NCI-H146 treated with DMSO at 0.1 percent for 48 hours (cell line): Measurements from ENCODE around the gene AHDC1.
"Not testable (repeated sequence)": the region's sequence is repeated elsewhere in the genome, so short reads cannot be mapped to it uniquely, and the experiment has no call there.

Experiments used
- DNase-seq: peaks from one replicate; lab custom pipeline; 2025; ENCODE audit not compliant: unreplicated experiment; lab: John Stamatoyannopoulos, UW

AHDC1 gene

DNA sequence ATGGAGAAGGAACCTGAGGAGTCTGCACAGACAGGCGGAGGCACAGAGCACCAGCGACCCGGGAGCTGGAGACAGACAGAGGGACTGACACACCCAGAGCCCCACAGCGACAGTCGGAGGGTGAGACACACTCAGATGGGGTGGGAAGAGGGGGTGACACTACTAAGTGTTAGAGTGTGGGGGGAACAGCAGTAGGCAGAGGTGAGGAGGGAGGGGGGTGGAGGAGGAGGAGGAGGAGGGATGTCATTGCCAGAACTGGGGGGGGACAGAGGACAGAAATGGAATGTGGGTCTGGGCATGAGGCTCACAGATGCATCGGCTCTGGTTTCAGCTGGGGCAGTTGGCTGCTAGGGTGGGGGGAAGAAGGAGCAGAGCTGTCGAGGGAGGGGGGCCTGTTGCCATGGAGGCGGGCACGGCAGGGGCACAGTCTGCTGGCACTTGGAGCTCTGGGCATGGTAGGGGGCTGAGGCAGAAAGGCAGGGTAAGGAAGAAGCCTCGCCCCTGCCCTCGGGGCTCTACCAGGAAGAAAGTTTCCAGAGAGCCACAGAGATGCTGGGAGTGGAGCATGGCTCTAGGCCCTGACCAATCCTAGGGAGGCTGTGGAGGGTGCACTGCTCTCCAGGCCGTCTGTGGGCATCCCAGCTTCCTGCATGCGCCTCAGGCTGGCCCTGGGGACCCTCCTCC lies 37.3 kb downstream of the AHDC1 start:
- no peak for DNase-seq

DNA sequence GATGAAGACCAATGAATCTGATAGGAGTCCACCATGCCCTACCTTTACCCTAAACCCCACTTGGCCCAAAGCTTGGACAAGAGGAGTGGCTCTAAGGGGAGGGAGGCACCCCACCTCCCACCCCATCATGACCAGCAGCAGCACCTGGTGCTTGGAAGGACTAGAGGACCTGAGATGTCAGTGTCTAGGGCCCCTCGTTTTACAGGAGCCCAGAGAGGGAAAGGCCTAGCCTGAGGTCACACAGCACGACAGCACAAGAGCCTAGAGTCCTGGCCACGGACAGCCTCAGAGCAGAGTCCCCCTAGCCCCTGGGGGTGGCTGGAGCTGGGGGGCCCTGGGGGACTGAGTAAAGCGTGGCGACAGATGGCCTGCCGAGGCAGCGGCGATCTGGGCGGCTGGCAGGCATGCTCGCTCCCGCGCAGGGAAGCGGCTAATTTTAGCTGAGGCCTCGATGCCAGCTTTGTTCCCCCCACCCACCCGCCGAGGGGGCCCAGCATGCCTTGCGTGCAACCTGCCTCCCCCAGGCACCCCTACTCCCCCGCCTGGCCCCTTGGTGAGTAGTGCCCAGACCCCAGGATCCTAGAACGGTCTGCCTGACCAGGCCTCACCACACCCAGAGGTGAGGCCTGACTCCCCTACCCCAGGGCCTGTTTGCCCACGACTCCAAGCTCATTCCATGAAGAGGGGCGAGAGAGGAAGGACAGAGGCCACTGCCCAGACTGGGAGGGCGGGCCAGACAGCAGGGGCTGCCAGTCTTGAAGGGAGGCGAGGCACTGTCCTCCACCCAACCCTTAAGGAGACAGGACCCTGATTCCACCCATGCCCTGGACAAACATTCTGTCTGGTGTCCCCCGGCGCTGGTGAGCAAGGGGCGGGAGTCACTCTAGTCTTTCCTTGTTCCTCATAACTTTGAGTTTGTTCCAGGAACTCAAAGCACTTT lies 39.0 kb downstream of the AHDC1 start:
- no peak for DNase-seq

DNA sequence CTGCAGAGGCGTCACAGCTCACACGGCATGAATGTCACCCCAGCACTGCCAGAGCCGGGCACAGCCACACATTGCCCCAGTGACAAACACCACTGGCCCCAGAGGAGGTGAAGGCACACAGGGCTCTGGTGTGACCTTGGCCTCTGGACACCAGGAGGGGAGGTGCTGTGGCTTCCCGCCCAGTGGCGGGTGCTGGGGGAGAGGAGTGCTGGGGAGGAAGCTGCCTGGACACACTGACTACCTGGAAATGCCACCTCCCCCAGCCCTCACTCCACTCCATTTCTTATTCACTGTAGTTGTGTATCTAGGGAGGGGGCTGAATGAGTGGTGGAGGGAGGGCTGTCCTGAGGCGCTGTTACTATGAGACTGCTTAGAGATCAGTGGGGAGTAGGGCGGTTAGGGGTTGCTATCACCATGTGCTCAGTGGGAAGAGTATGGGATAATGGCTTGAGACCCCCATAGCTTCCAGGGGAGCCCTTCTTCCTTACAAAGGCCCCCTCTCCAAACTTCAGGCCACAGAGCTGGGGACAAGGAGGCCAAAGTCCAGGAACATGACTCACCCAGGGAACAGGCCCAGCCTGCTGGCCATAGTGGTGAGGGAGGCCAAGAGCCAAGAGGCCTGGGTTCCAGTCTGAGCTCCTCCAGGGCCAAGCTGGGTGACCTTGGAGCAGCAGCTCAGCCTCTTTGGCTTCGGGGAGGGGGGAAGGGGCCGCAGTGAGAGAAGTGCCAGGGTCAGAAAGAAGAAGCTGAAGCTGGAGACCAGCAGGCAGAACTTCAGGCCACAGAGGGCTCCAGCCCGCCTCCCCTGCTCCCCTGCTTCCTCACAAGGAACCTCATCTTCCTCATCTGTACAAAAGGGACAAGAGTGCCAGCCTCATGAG lies 40.1 kb downstream of the AHDC1 start:
- DNase-seq, result no peak

DNA sequence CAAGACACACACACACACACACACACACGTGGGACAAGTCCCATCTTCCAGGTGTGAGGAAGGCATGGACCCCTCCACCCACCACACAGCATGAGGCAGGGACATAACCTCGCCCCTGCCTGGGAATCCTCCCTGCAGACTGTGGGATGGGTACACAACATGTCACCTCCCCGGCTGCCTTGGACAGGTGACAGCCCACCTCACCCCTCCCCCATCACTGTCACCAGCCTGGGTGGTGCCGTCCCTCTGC lies 40.7 kb downstream of the AHDC1 start:
- no peak for DNase-seq

DNA sequence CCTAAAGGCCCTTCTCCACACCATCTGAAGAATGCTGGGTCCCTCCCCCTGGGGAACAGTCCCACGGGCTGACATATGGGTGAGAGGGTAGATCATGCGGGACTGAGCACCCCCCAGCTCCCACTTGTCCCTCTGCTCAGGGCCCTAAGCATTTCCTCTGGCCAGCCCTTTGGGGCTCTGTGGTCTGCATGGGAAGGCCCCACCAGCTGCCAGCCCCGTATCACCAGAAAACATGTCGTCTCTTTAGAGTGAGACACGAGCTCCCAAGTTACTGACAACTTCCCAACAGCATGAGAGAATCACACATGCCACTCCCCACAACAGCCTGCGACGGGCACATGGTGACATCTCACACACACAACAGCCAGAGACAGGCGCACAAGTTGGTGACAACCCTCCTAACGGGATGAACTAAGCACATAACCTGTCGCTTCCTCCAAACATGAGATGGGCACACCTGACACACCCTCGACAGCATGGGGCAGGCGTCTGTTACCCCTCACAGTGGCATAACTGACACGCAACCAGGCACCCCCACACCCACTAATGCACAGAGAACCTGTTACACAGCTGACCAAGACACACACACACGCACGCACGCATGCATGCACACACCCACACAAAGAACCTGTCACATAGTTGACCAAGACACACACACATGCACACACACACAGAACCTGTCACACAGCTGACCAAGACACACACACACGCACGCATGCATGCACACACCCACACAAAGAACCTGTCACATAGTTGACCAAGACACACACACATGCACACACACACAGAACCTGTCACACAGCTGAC lies 41.2 kb downstream of the AHDC1 start:
- DNase-seq, result no peak

DNA sequence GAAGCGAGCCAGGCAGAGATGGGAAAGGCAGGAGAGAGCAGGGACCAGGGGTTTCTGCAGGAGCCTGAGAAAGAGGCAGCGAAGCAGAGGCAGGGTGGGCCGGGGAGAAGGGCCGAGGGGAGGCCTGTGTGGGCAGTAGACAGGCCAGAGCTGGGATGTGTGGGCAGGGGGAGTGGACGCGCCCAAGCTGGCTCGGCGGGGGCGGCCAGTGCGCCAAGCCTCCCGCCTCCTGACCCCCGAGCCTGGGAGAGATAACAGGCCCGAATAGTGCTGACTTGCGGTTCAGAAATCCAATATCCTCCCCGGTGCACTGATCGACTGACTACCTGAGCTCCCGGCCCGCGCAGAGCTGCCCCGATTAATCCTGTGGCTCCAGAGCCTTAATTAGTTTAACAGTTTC lies 41.9 kb downstream of the AHDC1 start:
- no peak for DNase-seq

DNA sequence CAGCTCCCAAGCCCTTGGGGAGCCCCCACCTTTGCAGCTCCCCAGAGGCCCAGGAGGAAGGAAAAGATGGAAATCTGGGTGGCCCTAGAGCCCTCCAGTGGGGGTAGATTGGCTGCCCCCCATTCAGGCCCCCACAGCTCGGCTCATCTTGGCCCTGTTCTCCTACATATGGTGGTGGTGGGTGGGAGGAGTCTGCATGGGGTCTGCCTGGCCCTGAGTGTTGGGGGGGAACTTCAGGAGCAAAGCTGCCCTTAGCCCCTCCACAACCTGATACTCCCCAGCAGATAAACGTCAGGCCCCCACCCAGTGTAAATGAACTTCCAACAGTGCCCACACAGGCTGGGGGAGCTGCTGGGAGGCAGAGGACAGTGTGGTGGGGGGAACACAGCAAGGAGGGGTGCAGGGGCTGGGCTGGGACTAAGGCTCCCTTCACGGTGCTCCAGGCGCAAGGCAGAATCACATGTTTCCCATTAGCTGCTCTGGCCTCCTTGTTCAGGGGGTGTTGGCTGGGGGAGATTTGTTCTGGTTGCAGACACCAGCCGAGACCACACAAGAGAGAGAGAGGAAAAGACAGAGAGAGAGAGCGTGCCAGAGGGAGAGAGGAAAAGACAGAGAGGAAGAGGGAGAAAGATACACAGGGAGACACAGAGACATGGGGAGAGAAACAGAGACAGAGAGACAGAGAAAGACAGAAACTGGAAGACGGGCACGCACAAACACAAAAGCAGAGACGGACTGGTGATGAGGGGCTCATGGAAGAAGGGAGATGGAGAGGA lies 42.6 kb downstream of the AHDC1 start:
- no peak for DNase-seq

DNA sequence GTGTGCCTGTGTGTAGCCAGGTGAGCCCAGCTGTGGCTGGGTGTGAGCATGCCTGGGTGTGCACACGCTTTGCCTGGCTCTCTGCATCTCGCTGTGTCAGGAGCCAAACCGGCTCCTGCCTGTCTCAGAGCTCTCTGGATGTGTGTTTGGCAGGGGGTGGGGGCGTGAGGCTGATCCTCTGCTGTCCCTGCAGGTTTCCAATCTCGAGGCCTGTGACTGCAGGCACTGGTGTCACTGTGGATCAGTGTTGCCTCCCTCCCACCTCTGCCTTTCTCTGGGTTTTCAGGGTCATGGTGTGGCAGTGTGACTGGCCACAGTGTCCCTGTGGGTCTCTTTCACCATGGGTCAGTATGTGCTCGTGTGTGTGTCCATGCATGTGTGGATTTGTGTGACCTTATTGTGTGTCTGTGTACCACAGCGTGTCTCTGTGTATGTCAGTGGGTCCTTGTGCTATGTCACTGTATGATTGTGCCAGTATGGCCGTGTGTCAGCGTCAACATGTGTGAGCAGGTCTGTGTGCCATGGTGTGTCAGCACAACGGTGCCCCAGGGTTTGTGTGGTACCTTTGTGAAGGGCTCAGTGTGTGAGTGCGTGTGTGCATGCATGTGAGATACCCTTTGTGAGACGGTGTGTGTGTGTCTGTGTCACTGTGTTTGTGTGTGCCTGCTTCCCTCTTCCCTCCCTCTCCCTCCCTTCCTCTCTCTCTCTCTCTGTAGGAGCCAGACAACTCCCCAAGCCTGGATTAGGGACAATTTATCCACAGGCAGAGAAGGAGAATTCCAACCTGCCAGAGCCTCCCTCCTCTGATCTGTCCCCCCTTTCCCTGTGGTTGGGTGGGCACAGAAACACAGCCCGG lies 43.4 kb downstream of the AHDC1 start:
- no peak for DNase-seq

DNA sequence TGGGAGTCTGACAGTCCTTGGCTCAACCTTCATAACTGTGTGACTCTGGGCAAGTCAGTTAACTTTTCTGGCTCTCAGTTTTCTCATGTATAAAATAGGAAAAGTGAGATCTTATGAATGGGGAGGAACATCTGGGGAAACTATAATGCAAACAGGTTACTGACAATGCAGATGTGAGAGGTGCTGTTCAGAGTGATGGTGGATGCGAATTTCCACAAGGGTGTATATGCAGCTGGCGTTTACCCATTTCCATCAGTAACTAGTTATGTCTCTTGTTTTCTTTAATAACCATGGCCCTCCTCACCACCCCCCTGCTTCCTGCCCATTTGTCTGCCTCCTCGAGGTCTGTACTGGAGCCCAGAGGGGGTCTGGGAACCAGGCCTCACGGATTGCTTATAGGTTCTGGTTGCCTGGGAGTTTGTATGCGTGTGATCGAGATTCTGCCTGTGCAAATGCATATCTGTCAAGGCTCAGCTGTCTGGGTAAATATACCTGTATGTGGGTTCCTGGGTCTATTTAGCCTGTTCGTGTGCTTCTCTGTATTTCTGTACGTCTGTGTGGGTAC lies 44.4 kb downstream of the AHDC1 start:
- no peak for DNase-seq

DNA sequence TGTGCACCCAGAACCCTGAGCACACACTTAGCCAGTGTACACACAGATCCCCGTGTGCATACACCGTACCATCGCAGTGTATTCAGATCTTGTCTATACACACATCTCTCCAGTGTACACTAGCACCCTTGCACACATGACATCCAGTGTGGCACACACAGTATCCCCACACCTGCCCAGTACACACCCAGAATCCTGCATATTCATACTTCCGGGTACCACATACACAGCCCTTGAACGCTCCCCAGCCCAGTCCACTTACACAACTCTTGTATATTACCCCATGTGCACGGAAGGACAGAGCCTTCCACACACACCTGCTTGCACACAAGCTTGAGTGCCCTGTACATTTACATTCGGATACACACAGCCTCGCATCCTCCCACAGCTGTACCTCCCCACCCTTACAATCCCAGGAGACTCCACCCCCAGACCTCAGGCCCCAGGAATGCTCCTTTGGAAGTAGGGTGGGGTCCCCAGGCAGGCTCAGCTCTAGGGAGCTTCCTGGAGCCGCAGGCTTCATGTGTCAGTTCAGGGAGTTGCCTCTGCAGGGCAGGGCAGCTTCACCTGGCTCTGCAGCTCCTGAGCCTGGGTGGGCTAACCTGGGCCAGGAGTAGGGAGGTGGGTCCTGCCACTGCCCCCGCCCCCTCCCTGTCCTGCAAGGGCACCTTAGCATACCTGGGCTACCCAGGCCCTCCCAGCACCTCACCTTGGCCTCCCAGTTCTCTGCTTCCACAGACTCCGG lies 46.2 kb downstream of the AHDC1 start:
- no peak for DNase-seq

DNA sequence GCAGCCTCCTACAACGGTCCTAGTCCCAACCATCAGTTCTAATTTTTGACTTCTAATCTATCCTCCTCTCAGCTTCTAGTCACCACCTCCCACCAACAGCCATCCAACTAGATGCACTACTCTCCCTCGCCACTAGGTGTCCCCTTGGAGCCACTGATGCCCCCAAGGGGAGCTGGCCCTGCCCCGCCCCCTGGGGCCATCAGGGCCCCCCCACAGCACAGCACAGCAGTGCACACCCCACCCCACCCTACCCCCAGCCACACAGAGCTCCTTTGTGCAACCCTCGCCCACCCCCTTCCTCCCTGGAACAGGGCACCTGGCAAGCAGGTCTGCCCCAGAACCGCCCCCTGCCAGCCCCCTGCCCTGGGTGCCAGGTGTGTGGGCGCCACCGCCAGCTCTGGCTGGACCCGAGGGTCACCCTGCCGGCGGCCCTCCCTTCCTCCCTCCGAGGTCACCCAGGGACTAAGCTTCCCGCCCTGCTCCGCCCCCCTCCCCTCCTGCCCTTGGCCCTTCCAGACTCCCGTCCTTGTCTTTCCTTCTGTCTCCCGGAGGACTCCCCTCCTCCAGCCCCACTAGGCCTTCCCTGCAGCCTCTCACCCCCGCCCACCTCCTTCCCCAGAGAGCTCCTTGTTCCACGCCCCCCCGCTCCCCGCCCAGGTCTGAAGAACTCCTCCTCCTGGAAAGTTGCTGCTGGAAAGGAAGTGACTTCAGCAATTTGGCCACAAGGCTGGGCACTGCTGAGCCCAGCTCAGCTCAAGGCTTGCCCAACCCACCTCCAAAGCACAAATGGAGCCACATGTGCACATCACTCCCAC lies 47.0 kb downstream of the AHDC1 start:
- DNase-seq, result no peak

DNA sequence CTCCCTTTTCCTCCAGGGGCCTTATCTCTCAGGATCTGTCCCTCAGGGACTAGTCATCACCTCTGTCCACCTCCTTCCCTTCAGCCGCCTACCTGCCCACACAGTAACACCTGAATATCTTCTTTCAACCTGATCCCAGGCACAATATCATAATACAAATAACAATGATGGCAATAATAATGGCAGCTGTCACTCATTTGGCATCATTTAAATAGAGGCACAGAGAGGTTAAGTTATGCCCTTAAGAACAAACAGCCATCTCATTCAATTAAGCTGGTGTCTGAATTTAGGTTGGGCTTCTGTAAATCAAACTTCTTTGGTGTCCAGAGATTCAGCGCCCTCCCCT lies 47.5 kb downstream of the AHDC1 start:
- no peak for DNase-seq

DNA sequence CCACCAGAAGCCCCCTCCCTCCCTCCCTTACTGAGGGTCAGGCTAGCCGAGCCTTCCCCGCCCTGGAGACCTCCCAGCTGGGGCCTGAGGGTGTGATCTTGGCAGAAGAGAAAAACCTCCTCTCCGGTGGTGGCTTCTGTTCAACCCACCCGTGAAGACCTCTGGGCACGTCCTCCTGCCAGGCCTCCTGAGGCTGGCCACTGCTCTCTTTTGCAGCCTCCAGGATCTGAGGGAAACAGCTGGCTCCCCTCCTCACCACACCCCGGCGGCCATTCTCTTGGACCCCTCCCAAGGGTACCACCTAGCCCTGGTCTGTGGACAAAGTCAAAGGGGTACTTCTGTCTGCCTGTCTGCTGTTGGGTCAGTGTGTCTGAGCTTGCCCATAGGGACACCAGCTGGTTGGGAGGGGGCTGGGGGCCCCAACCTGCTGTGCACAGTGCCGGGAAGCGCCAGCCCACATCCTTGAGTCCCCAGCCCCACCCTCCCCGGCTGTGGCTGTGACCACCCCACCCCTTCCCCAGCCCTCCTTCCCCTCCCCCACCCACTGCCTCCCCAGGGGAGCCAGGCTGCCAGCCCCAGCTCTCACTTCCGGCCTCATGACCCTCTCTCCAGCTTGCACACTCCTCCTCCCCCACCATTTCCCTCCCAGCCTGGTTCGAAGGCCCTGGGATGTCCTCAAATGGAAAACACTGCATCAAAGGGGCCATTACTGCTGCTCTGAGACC lies 48.1 kb downstream of the AHDC1 start:
- no peak for DNase-seq

DNA sequence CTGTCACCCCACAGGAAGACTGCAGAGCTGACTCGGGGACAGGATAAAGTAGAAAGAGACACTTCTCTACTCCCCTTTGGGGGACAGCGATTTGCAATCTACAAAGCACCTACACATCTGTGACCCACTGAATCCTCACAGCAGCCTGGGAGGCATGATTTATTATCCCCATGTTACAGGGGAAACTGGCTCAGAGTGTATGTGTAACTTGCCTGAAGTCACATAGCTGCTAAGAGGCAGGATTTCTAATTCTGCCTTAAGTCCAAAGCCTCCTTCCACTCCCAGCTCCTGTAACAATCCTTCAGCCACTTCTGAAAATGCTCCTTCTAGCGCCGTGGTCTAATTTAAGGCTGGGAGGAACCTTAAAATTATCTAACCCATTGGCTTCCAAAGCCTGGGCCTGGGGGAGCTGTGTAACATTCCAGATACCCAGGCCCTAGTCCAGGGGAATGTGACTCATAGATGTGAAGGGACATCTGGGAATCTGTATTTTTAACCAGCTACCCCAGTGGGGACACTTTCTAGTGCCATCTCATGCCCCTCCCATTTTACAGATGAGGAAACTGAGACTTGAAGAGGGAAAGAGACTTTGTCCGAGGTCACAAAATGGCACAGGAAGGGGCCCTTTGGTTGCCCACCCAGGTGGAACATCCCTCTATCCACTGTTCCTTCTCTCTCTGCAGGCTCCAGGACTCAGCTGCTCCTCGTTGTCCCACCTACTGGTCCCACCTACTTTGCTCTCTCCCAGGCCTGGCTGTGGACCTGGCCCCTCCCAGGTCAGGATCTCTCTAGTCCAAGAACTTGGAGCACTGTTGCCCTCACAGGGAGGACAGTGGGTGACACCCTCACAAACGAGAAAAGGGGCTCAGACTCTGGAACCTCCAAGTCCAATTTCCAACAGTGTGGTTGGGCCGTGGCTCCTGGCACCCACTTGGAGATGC lies 48.9 kb downstream of the AHDC1 start:
- no peak for DNase-seq

DNA sequence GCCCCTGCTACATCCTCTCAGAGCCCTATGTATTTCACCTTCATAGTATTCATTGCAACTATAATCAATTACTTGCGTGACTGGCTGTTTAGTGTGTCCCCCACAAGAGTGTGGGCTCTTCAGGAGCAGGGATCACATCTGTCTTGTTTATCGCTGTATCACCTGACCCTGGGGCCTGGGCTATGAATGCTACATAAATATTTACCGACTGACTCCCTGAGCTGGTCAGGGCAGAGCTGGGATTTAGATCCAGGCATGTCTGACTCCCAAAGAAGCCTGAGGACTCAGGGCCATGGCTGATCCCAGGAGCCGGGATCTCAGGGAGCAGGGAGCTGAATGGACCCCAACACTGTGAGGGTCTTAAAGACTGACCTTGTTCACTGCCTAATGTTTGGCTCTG lies 49.7 kb downstream of the AHDC1 start:
- DNase-seq, result no peak

DNA sequence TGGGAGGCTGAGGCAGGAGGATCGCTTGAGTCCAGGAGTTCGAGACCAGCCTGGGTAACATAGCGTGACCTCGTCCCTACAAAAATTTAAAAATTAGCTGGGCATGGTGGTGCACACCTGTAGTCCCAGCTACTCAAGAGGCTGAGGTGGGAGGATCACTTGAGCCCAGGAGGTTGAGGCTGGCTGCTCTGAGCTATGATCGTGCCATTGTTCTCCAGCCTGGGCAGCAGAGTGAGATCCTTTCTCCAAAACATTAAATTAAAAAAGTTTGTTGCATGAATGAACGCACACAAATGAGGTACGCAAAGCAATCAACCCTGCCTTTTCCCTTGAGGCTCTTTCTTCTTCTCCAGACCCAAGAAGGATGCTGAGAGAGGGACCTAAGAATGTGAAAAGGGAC lies 50.1 kb downstream of the AHDC1 start:
- not testable (repeated sequence) for DNase-seq
